Cardiac septum (tissue), 1 donor: ENCODE results near the gene CAND2. TPM values are rescaled to one million over a fixed set of nuclear protein-coding genes. Genes with fewer than 3 reads are reported as not detected.
"Not testable (repeated sequence)": the region's sequence is repeated elsewhere in the genome, so short reads cannot be mapped to it uniquely, and the experiment has no call there.

ENCODE experiments used
- DNase-seq: peaks from one replicate; pipeline ENCODE4 v3.0.0-alpha.2; 2020; ENCODE audit warnings: low spot score
- intact Hi-C: fragments of 100-400 bp; cut with DNase I; formaldehyde crosslinking; loops from one replicate; pipeline ENCODE4 v1.14.0; 2022
- total RNA-seq: library from RNA; stranded (reverse); fragmentation: NEBNext Ultra II Directional; extraction: Animal tissue kit (Norgen Biotek cat#: 25700); gene quantifications from one replicate; pipeline ENCODE4 v1.2.1, GENCODE V29; 2021
- donor health status: DM: no; HTN: no; CAD: no.

The CAND2 gene
- total RNA-seq, 1 donor from 2014 or later, result 62.6 TPM

DNA sequence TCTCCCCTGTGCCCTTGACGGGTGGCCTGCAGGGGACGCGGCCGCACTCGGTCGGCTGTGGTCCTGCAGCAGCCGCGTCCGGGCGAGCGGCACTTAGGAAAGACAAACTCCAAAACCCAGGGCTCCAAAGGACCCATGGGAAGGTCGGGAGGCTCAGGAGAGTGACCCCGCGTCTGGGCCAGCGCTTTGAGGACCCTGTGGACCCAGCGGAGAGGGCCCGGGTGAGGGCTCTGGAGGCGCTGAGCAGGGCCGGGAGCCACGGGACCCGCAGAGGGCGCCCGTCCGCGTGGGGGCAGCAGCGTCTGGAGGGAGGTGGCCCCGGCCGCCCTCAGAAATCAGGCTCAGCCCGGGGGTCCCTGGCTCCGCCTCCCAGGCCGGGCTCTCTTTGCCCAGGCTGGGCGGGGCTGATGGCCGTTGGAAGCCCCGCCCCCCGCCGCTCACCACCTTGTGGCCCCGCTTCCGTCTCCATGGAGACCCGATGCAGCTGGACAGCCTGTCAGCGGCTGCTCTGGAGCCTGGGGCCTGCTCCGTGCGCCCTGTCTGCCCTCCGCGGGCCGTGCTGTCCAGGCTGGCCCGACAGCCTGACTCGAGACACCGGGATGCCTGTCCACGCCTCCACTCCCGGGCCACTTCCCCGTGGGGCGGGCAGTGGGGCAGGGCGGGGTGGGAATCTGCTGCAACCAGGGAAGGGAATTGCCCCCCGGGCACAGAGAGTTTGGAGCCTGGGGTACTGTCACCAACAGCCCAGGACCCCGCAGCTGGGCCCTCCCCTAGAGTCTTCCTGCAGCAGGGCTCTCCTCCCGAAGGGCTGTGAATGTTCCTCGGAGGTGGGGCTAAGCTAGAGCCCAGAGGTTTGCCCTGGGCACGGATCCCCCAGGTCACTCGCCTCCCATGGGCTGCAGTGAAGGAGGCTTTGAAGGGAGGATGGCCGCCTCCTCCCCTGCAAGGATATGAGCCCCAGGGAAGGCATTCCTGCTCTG, 79.7 kb downstream of the CAND2 start:
- intact Hi-C loops, result no loop called here
- no peak for DNase-seq

DNA sequence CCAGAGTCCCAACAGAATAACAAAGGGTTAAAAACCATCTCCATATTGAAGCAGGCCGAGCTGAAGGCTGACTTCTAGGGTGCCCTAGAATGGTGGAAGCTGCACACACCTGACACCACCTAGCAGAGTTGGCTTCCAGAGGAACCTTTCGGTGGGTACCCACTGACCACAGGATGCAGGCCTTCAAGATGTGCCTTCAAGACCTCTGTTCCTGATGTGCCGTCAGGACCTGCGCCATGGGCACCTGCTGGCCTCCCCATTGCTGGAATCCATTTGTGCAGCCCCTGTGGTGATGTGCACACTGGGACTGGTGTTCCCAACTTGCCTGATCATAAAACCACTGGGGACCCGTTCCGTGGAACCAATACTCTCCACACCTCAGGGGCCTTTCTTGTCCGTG, 80.6 kb downstream of the CAND2 start:
- no peak for DNase-seq
- intact Hi-C loops, result no loop called here

- intact Hi-C loops, result no loop called here
- no peak for DNase-seq
These were observed 81.7 kb downstream of the CAND2 start for GRCh38 chr3:12878141-12878574.

- DNase-seq, intact Hi-C loops: not testable (repeated sequence)
These were observed 82.3 kb downstream of the CAND2 start for GRCh38 chr3:12878758-12879157.

DNA sequence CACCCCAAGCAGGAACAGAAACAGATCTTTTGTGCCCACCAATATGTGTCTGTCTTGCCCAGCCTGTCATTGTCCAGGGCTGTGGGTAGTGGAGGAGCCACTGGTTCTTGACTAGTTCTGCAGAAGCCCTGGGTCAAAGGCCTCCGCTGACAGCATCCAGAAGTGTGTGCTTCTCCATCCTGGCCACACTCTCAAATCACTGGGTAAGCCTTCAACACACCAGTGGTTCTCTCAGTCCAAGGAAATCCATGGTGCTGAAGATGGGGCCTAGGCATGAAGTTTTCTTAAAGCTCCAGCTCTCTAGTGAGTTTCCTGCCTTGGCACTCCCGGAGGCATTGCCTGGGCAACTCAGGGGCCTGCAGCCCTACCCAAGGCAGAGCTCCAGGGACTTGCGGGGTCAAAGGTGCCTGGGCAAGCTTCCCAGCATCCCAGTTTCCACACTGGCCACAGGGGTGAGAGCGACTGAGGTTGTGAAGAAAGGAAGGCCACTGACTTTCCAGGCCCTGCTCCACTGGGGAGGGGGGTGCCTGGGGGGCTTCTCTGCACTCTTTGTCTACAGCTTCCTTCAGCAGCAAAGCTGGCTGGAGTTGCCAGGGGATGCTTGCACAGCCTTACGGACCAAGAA, 82.8 kb downstream of the CAND2 start:
- intact Hi-C loops, result no loop called here
- no peak for DNase-seq

GRCh38 chr3:12881858-12882257, 85.4 kb downstream of the CAND2 start:
- DNase-seq, result not testable (repeated sequence)

DNA sequence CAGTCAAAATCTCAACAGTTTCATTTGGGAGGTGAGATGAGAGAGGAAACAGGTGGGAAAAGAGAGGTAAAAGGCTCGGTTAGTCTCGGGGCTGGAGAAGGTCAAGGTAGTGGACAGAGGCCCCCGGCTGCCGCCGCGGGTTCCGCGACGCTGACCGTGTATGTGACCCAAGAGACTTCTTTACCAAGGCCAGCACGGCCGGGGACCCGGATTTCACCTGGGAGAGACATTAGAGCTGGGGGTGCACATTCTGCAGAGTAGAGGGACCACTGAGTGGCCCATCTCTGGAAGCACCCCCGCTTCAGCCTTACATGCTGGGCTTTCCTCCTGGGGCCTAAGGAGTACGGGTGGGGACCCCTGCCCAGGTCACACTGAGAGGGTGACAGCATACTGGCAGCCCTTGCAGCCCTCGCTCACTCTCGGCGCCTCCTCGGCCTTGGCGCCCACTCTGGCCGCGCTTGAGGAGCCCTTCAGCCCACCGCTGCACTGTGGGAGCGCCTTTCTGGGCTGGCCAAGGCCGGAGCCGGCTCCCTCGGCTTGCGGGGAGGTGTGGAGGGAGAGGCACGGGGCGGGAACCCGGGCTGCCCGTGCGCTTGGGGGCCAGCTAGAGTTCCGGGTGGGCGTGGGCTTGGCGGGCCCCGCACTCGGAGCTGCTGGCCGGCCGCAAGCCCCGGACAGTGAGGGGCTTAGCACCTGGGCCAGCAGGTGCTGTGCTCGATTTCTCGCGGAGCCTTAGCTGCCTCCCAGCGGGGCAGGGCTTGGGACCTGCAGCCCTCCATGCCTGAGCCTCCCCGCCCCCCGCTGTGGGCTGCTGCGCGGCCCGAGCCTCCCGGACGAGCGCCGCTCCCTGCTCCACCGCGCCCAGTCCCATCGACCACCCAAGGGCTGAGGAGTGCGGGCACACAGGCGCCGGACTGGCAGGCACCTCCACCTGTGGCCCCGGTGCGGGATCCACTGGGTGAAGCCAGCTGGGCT, 86.1 kb downstream of the CAND2 start:
- no peak for DNase-seq
- intact Hi-C loops, result no loop called here

More at GRCh38 chr3:12881858-12882257, 85.4 kb downstream of the CAND2 start:
- intact Hi-C loops, result not testable (repeated sequence)

GRCh38 chr3:12884186-12884680, 87.8 kb downstream of the CAND2 start:
- intact Hi-C loops, result no loop called here
- DNase-seq, result peak; percentile 83

Other genes starting within 250 kb of the CAND2 start
- 27.9 TPM for gene MKRN2, start 239.6 kb upstream of the CAND2 start, total RNA-seq
- gene RAF1, start 132.6 kb upstream of the CAND2 start, total RNA-seq, result 118 TPM
- 0.54 TPM for gene TMEM40, start 37.4 kb upstream of the CAND2 start, total RNA-seq
- 722 TPM for gene RPL32, start 44.9 kb downstream of the CAND2 start, total RNA-seq